GM19438 (cell line): ENCODE data around the gene TUBB2A.
"Not testable (repeated sequence)": the region's sequence is repeated elsewhere in the genome, so short reads cannot be mapped to it uniquely, and the experiment has no call there.

Source experiments
- ATAC-seq: cut with Tn5 transposase; IDR thresholded peaks from one replicate; pipeline ENCODE4 v1.9.1; 2021; ENCODE audit warnings: low read depth; ENCODE audit not compliant: unreplicated experiment

TUBB2A gene

DNA sequence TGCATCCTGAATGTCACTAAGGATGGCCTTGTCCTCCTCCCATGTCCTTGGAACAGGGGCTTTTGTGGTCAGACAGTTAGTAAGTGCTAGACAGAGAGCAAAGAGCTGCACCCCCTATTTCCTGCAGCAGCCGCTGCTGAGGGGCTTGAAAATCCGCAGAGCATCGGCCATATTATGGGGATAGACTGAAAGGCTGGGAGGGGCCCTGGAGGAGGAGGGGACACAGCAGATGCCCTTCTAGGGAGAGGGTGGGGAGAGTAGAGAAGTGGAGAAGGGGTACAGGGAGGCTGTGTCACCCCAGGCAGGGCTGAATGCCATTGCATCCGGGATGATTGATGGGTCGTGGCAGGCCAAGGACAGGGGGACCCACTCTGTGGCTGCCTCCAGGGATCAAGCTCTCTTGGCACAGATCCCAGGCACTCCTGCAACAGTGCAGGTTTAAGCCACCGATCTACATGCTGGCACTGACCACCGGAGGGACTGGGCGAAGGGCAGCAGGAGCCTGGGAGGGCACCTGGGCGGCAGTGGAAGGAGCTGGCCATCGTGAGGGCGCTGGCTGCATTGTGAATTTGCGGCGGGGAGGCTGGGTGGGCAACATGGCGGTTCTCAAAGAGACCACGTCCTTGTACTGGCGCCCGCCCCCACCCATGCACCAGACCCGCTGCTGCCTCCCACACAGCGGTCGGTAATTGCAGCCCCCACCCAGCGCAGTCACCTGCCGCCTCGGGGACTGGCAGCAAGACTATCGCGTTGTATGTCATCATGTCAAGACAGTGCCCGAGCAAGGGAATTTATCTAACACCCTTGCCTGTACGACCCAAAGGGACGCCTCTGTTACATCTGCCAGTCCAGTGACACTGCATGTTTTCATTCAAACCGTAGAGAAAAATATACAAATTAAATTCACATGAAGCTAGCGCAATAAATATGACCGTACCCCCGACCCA lies 887 bp downstream of the TUBB2A start:
- ATAC-seq: not testable (repeated sequence)

DNA sequence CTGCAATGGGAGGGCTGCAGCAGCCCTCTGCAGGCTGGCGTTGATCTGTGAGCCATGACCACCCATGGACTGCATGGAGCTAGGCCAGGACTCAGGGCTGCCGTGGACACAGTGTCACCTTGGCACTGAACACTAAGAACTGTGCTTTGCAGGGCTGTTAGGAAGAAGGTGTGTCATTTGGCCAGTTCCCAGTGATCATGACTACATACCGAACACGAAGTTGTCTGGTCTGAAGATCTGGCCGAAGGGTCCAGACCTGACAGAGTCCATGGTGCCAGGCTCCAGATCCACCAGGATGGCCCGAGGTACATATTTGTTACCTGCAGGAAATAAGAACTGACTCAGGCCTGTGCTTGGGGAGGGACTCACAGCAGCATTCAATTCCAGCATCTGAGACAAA lies 1.9 kb downstream of the TUBB2A start:
- not testable (repeated sequence) for ATAC-seq

DNA sequence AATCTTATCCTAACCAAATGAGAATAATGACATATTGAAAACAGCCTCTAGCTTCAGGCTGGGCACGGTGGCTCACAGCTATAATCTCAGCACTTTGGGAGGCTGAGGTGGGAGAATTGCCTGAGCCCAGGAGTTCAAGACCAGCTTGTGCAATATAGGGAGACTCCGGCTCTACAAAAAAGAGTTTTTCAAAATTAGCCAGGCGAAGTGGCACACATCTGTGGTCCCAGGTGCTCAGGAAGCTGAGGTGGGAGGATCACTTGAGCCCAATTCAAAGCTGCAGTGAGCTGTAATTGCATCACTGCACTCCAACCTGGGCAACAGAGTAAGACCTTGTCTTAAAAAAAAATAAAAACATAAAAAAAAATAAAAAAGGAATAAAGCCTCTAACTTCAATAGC lies 4.7 kb downstream of the TUBB2A start:
- ATAC-seq: no peak

DNA sequence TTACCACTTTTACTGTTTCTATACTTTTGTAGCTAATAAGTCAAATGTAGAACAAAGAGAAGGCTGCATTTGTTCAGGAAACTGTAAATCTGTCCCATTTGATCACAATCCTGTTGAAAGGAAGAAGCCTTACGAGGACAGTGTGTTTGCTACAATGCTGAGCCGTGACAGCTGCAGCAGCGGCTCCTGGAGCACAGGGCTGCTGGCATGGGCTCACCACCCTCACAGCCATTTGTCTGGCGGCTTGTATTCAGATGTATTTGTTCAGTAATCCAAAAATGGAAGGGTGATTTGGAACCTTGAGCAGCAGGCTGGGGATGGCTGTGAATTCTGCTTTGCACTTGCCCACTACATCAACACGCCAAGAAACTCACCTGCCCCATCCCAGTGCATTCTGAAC lies 5.7 kb downstream of the TUBB2A start:
- no peak for ATAC-seq

DNA sequence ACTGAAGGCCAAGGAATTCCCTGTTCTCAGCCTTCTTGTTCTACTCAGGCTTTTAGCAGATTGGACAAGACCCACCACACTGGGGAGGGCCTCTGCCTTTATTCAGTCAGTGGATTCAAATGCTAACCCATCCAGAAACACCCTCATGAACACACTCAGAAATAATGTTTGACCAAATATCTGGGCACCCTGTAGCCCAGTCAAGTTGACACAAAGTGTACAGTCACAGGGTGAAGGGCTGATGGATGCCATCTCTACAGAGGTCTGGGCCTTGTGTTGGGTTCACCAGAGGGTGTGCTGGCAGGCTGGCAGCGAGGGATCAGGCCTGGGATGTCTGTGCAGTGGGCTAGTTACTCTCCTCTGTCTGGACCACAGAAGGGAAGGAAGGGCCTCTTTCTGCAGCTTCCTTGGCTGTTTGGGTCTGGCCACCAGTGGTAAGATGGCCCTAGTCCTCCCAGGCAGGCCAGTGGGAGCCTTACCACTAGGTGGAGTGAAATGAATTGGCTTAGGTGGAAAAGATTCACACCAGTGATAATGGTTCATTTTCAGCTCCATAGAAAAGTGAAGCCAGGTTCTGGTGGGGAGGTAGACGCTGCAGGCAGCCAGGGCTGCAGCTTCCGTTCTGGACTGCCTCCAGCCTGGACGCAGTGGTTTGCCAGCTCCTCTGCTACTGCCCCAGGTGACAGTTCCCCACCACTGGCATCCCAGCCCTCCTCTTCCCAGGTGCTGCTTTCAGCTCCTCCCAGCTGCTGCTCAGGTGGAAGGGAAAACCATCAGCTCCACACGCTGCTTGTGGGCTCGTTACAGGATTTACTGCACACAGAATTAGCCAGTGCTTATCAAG lies 9.2 kb downstream of the TUBB2A start:
- no peak for ATAC-seq

DNA sequence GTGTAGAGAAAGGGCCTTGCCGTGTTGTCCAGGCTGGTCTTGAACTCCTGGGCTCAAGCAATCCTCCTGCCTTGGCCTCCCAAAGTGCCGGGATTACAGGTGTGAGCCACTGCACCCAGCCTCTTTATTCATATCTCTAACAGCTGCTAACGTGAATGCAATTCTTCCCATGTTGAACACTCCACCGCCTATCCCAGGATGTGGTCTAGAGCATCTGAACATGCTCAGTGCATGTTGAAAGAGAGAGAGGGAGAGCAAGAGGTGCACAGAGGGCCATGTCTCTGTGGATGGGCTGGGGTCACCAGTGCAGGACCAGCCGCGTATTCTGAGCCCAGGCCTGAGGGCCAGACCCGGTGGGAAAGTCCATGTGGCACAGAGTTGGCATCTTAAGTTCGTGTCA lies 12.8 kb downstream of the TUBB2A start:
- ATAC-seq: no peak

DNA sequence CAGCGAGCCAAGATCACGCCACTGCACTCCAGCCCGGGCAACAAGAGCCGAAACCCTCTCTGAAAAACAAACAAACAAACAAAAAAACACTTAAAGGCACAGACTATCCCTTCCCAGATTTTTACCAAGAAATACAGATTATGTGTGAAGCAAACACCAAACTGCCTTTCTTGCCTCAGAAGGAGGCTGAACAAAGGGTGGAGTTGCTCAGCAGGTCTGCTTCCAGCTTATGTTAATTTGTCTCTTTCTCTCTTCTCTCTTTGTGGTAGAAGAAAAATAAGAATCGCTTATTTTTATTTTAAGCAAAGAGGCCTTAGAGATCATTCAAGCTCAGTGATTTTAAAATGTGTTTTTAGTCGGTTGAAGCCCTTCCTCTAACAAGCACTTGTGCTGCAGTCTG lies 14.2 kb downstream of the TUBB2A start:
- ATAC-seq: no peak

DNA sequence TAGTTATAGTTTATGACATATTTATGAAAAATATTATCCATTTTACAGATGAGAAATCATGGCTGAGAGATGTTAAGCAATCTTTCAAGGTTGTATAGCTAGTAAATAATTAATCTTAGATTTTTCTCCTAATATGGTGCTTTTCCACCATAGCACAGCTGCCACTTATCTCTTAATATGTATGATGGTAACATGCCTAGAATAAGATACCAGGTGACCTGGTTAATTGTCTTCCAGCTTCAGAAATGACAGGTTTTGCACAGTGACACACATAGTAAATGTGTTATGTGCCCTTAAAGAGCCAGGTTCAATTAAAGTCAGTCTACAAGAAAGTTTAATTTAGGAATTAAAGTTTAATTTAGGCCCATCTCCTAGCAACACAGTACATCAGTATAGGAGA lies 14.8 kb downstream of the TUBB2A start:
- no peak for ATAC-seq

DNA sequence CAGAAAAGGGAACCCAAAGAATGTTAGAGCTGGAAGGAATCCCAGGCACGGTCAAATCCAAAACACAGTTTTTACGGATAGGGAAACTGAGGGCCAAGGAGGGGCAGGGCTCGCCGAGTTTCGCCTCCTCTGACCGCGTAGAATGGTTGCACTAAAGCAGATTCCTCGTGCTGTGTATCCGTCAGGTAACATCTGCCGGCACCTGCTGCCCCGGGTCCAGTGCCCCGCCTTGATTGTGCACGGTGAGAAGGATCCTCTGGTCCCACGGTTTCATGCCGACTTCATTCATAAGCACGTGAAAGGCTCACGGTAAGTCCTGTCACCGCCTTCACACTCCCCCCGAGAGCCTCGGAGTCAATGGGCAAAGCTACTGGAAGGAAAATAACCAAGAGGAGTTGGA lies 17.1 kb downstream of the TUBB2A start:
- ATAC-seq: no peak

DNA sequence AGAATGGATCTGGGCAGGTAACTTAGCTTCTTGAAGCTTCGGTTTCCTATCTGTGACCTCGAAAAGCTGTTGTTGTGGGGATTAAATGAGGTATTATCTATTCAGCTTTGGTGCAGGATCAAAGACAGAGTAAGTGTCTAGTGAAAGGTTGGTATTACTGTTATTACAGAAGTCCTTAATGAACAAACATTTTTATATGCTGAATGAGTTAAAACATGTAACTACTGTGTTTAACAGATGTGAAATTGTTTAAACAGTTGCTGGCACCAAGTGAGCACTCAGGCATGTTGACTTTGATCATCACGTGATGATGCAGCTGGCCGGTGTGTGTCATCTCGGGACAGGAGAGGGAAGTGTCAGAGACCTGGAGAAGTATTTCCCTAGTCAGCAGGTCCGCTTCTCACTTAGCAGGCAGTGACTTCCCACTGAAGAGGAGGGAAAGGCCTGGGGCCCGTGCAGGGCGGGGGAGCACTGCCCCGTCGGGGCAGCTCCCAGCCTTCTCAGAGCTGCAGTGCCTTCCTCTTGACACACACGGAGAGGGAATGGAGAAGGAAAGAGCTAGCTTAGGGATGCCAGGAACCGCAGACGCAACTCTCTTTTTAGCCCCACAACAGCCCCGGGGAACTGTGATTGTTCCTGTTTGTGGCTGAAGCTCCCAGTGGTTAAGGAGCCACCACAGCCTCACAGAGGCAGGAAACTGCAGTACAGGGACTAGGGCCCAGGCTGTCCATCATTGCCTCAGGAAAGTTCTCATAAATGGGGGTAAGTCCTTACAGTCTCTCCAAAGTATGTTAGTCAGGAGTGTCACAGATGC lies 18.0 kb downstream of the TUBB2A start:
- no peak for ATAC-seq

DNA sequence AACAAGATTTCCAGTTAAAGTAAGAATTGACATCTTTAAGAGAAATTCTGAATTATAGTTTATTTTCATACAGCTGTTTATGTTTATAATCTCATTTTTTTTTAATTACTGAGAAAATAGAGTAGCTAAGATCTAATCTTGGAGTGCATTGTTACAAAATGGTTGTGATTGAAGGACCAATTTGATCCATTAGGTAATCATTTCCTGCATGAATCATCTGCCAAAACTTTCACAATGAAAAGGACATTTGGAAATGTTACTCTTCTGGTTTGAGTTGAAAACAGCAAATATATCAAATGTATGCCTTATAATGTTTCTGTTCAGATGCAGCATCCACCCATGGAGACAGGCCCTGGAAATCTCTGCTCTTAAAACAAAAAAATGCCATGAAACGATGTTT lies 19.0 kb downstream of the TUBB2A start:
- ATAC-seq: no peak

DNA sequence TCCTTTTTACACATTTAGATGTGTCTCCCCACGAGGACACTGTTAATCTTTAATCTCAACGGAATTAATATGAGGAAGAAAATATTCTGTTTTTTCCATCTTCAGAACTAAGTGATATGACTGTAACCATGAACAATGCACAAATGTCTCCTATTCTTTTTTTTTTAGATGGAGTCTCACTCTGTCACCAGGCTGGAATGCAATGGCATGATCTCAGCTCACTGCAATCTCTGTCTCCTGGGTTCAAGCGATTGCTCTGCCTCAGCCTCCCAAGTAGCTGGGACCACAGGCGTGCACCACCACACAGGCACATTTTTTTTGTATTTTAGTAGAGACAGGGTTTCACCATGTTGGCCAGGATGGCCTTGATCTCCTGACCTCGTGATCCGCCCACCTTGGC lies 19.5 kb downstream of the TUBB2A start:
- ATAC-seq: not testable (repeated sequence)

DNA sequence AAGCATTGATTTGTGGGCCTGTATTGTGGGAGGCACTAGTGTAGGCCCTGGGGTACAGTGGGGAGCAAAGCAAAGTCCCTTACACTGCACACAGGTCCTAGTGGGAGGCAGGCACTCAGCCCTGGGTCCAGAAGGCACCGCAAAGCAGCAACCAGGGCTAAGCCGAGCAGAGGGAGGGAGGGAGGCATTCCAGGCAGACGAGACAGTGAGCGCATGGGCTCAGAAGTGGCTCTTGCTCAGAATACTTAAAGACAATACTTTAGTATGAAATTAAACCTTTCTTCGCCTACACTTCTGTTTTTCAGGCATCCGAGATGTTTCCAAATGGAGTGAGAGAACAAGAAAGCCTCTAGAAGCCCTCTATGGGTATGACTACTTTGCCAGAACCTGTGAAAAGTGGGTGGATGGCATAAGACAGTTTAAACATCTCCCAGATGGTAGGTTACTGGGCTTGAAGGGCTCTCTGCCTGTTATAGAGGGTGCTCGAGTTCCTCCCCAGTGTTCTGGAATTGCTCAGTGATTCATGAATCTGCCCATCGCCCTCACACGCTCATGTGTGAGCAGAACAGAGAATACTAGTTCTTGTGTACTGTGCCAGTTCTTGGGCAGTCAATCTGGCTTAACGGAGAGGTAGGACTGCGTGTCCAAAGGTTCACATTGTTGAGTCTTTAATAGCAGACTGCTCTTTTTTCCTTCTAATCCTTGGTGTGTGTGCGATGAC lies 20.1 kb downstream of the TUBB2A start:
- no peak for ATAC-seq

DNA sequence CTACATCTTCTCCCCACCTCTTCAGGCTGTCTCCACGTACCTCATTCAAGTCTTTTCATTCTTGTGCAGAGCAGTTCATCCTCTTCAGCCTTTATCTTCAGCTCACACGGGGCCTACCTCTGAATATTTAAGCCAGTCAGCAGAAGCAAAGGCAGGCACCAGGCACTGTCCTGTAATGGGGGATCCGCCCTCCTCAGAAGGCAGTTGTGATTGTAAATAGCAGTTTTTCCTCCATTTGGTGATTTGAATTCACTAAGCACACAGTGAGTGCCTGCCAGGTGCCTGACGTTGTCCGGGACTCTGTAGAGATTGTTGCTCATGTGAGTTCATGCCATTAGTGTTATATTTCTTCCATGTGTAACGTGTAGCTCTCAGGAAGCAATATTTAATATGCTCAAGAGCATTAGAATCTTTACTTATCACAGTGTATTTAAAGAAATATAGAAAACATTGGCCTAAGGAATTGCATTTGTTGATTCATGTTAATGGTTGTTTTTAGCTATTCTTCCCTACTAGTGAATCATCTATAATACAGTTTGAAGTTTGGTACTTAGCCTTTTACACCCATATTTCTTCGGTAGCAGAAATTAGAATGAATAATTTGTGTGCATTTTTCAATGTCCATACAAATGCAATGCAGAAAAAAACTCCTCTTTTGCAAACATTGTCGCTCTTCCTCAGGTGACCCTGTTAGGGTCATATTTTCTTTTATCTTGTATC lies 20.9 kb downstream of the TUBB2A start:
- no peak for ATAC-seq

DNA sequence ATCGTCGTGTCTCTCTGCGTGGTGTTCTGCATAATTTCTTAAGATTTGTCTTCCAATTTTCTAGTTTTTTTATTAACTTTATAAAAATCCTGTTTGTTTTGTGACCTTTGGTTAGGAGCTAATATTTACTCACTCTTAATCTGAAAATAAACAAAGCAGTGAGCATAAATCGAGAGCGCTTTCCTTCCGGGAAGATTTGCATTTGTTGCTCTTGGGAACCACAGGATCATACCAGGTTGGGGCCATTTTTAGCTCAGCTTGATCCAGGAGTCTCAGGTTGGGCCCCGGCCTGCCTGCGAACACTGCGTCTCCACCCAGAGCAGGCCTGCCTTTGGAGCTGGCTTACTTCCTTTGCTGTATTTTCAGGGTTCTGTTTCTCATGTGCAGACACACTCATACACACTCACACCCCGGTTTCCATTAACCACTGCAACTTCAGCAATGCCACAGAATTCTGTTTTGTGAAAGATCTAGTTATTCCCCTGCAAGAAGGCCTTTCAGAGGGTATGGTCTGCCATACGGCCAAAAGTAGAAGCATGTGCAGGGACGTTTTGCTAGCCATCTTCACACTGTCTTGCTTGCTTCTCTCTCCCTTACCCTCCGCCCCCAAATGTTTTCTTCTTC lies 21.6 kb downstream of the TUBB2A start:
- no peak for ATAC-seq

DNA sequence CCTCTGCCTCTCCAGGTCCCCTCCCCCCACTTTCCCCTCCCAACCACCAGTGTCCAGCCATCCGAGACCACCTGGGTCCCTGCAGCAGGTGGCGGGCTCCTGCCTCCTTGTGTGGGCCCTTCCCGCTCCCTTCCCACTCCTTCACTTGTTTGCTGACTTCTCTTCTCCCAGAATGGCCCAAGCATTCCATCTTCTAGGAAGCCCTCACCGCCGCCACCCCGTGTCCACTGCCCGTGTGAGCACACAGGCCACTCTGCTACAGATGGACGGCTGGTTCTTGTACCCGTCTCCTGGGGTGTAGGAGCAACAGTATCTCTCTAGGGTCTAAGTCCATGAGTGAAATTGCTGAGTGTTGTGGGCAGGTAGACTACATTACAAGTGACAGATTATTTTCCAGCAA lies 23.8 kb downstream of the TUBB2A start:
- ATAC-seq: no peak

DNA sequence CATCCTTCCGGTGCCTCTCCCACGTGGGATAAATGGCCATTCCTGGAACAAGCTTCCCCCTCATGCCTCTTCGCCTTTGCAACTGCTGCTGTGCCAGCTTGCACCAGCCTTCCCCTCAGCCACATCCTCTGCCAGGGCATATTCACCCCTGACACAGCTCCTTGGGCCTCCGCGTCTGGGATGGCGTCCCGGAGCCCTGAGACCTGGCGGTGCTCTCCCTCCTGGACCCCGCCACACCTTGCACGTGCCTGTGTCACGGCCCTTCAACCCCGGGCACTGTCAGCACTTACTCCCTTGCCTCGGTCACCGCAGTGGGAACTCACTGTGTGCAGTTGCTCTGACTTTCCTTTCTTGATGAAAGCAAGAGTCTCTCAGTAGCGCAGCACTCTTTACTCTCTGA lies 25.6 kb downstream of the TUBB2A start:
- no peak for ATAC-seq

DNA sequence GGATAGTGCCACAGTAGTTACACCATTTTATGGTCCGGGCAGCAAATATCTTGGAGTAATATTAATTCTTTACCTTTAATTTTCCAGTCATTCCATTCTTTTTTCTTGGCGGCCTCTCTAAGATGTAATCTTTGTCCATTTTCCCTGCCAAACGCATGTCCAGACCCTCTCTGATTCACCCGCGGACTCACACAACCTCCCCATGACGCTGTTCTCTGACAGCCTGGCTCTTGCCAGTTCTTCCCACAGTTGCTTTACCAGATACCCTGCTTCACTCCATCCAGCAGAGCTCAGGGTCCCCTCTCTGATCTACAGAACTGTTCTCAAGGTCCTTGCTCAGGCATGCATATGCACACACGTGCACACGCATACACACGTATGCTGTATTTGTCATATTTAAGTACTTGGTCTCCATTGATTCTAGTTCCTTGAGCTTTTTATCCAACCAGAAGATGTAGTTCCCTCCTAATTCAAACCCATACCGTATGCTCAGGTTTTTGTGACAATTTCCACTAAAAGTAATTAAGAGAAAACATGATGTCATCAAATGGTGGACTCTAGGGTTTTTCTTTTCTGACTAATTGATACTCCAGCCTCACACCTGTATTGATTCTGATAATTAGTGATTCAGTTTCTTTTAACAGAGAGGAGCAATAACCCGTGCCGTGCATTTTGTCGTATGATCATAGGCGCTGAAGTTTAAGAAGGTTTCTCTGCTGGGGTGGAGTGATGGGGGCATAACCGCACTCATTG lies 28.8 kb downstream of the TUBB2A start:
- no peak for ATAC-seq
